A549 (cell line): Measurements from ENCODE around the gene GAGE13. TPM values are rescaled to one million over a fixed set of nuclear protein-coding genes. Genes with fewer than 3 reads are reported as not detected.

Experiments used
- ATAC-seq, 2 experiments: fragments of 200-7000 bp in 1 of 2; fragments of >200 bp in 1 of 2; cut with Nextera tagmentation in 1 of 2; cut with Tn5 transposase in 1 of 2; 3 replicates each; pipeline versions ENCODE4 v1.8.0 to v1.9.1; 2018 to 2020; ENCODE audit warnings: mild to moderate bottlenecking in 1 of 2, moderate library complexity in 1 of 2
- CTCF ChIA-PET: fragments of 300-600 bp; sonication (Branson Sonifier 250); formaldehyde crosslinking; extraction: SDS; loops from one replicate; lab custom pipeline; 2021; ENCODE audit warnings: antibody characterized with exemption, inconsistent platforms; lab: Yijun Ruan, JAX
- POLR2A ChIA-PET: fragments of 350-600 bp; formaldehyde crosslinking; extraction: SDS; loops from one replicate; lab custom pipeline; 2021; ENCODE audit warnings: antibody characterized with exemption, inconsistent platforms; lab: Yijun Ruan, JAX
- DNase-seq, 2 experiments: peaks; one replicate each; pipeline versions ENCODE4 v3.0.0 to v3.0.0-alpha.2; 2011 to 2016; ENCODE audit warnings: low read depth in 1 of 2, low spot score in 1 of 2
- FAIRE-seq: peaks from 2 replicates; lab custom pipeline; 2011; peaks lifted over from hg19 to GRCh38; lab: Jason Lieb, UNC
- H3K27ac ChIP-seq, 2 experiments: fragments of >200 bp; sonication (Bioruptor Twin); formaldehyde crosslinking; 3 replicates each; pipeline ENCODE4 v1.5.1; 2016 to 2017
- H3K4me1 ChIP-seq: fragments of >200 bp; sonication (Bioruptor Twin); formaldehyde crosslinking; 3 replicates; pipeline ENCODE4 v1.6.1; 2016
- H3K4me2 ChIP-seq: fragments of >200 bp; sonication (Bioruptor Twin); formaldehyde crosslinking; 3 replicates; pipeline ENCODE4 v1.6.1; 2016
- H3K4me3 ChIP-seq: fragments of >200 bp; sonication (Bioruptor Twin); formaldehyde crosslinking; 3 replicates; pipeline ENCODE4 v1.5.1; 2016
- H3K9me3 ChIP-seq: fragments of >200 bp; sonication (Bioruptor Twin); formaldehyde crosslinking; 3 replicates; pipeline ENCODE4 v1.6.1; 2016
- CBX2 ChIP-seq: fragments of 200-600 bp; sonication (generic); IDR thresholded peaks from 2 replicates; pipeline ENCODE4 v1.6.1; 2016; ENCODE audit warnings: low read depth, mild to moderate bottlenecking, borderline replicate concordance
- CEBPB ChIP-seq, 2 experiments: fragments of >200 bp in 1 of 2; sonication (Bioruptor Twin) in 1 of 2; formaldehyde crosslinking in 1 of 2; IDR thresholded peaks; 2 replicates each; pipeline ENCODE4 v1.6.1; 2012 to 2016
- CHD2 ChIP-seq: fragments of 150-350 bp; IDR thresholded peaks from 2 replicates; pipeline ENCODE4 v1.6.1; 2014; ENCODE audit warnings: low read length; ENCODE audit not compliant: partially characterized antibody
- CHD4 ChIP-seq: fragments of 200-600 bp; sonication (generic); IDR thresholded peaks from 2 replicates; pipeline ENCODE4 v1.6.1; 2016; ENCODE audit warnings: antibody characterized with exemption, mild to moderate bottlenecking, borderline replicate concordance
- EHMT2 ChIP-seq: fragments of 200-600 bp; sonication (generic); IDR thresholded peaks from 2 replicates; pipeline ENCODE4 v1.6.1; 2016; ENCODE audit warnings: antibody characterized with exemption, low read depth, mild to moderate bottlenecking, moderate library complexity
- ELK1 ChIP-seq: fragments of 150-350 bp; IDR thresholded peaks from 2 replicates; pipeline ENCODE4 v1.6.1; 2014; ENCODE audit warnings: low read depth, mild to moderate bottlenecking, low read length
- EP300 ChIP-seq, 2 experiments: fragments of >200 bp; sonication (Bioruptor Twin); formaldehyde crosslinking; IDR thresholded peaks; 2 replicates in 1 of 2; 3 replicates in 1 of 2; pipeline ENCODE4 v1.6.1; 2016 to 2017
- FOXS1 ChIP-seq: fragments of 250-450 bp; sonication (Bioruptor Pico); IDR thresholded peaks from 2 replicates; pipeline ENCODE4 v1.5.0; 2020; ENCODE audit warnings: mild to moderate bottlenecking, moderate library complexity
- HEYL ChIP-seq: fragments of 250-450 bp; sonication (Bioruptor Pico); IDR thresholded peaks from 2 replicates; pipeline ENCODE4 v1.8.0; 2021; ENCODE audit warnings: mild to moderate bottlenecking, moderate library complexity
- HOXB13 ChIP-seq: fragments of 250-450 bp; sonication (Bioruptor Pico); IDR thresholded peaks from 2 replicates; pipeline ENCODE4 v1.5.0; 2020; ENCODE audit warnings: low read depth, mild to moderate bottlenecking, moderate library complexity
- MAZ ChIP-seq: fragments of 150-350 bp; IDR thresholded peaks from 2 replicates; pipeline ENCODE4 v1.6.1; 2014; ENCODE audit warnings: antibody characterized with exemption, low read depth, low read length, borderline replicate concordance
- POLR2A ChIP-seq: IDR thresholded peaks from 2 replicates; pipeline ENCODE4 v1.6.1; 2012; ENCODE audit warnings: mild to moderate bottlenecking, low read length
- POLR2AphosphoS2 ChIP-seq: conservative IDR thresholded peaks from 2 replicates; pipeline ENCODE4 v1.6.1; 2012; ENCODE audit warnings: low read length, improper control_type of control experiment, inconsistent platforms
- RNF2 ChIP-seq: fragments of 200-600 bp; sonication (generic); IDR thresholded peaks from 2 replicates; pipeline ENCODE4 v1.6.1; 2016; ENCODE audit warnings: low read depth, mild to moderate bottlenecking, antibody characterized with exemption, moderate library complexity, borderline replicate concordance
- TFCP2L1 ChIP-seq: fragments of 250-450 bp; sonication (Bioruptor Pico); IDR thresholded peaks from 2 replicates; pipeline ENCODE4 v1.5.0; 2021; ENCODE audit warnings: mild to moderate bottlenecking
- WGBS: methylation state at CpG from one replicate; pipeline ENCODE4 v1.1.6; 2017; ENCODE audit errors: missing lambda C conversion rate; 5-methylcytosine and 5-hydroxymethylcytosine counted together
- polyA plus RNA-seq, 4 experiments: library from polyadenylated mRNA; depleted of rRNA in 3 of 4; stranded (reverse); fragments of >200 nt; fragmentation: RNase III in 1 of 4; extraction: RNeasy Plus Mini Kit Qiagen cat#74134 plus additional on column Dnase treatment in 1 of 4; gene quantifications; 2 replicates in 3 of 4; 3 replicates in 1 of 4; pipeline ENCODE4 v1.2.3, GENCODE V29; 2011 to 2017
- TF ChIP-seq, protein P1 (sequence below): fragments of >200 bp; sonication (Bioruptor Twin); formaldehyde crosslinking; IDR thresholded peaks from 3 replicates; pipeline ENCODE4 v1.6.1; 2016
- TF ChIP-seq, protein P2 (sequence below): IDR thresholded peaks from 2 replicates; pipeline ENCODE4 v1.6.1; 2012
- TF ChIP-seq, protein P3 (sequence below): fragments of 200-600 bp; sonication (generic); IDR thresholded peaks from 2 replicates; pipeline ENCODE4 v1.6.1; 2016; ENCODE audit warnings: antibody characterized with exemption, mild to moderate bottlenecking, moderate library complexity
- TF ChIP-seq, protein P4 (sequence below): fragments of 250-450 bp; sonication (Bioruptor Pico); IDR thresholded peaks from 2 replicates; pipeline ENCODE4 v1.5.0; 2020; ENCODE audit warnings: low read depth, mild to moderate bottlenecking, moderate library complexity

GAGE13 gene
- polyA plus RNA-seq, 2 of the 4 experiments (the other 2 are of a cell fraction) = not detected

DNA sequence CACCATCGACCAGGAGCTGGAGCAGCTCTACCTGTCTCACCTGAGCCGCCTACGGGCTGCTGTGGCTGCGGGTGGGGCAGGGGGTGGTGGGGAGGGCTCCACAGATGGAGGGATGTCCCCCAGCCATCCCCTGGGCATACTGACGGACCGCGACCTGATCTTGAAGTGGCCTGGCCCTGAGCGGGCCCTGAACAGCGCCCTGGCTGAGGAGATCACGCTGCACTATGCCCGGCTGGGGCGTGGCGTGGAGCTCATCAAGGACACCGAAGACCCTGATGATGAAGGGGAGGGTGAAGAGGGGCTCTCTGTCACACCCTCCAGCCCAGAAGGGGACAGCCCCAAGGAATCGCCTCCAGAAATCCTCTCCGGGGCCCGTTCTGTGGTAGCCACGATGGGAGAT is 45.2 kb upstream of the GAGE13 start:
- ChIA-PET POLR2A (interaction anchor here (0.6 kb wide), 1 partner anchor 90 kb away, joined by 4 read pairs; no protein-coding TSS in a partner anchor), CTCF (interaction anchor here (0.6 kb wide), 1 partner anchor 102 kb away, joined by 3 read pairs; no protein-coding TSS in a partner anchor)
- TF ChIP-seq CBX2 (no peak), EP300 (IDR thresholded peaks at IDR 0.05) (no peak), MAZ (no peak), POLR2AphosphoS2 (no peak), CHD4 (no peak), POLR2A (no peak), RNF2 (no peak), CHD2 (no peak)
- TF ChIP-seq, protein P1, sequence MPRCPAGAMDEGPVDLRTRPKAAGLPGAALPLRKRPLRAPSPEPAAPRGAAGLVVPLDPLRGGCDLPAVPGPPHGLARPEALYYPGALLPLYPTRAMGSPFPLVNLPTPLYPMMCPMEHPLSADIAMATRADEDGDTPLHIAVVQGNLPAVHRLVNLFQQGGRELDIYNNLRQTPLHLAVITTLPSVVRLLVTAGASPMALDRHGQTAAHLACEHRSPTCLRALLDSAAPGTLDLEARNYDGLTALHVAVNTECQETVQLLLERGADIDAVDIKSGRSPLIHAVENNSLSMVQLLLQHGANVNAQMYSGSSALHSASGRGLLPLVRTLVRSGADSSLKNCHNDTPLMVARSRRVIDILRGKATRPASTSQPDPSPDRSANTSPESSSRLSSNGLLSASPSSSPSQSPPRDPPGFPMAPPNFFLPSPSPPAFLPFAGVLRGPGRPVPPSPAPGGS = no peak
- TF ChIP-seq, protein P2, sequence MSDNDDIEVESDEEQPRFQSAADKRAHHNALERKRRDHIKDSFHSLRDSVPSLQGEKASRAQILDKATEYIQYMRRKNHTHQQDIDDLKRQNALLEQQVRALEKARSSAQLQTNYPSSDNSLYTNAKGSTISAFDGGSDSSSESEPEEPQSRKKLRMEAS = no peak
- TF ChIP-seq, protein P3, sequence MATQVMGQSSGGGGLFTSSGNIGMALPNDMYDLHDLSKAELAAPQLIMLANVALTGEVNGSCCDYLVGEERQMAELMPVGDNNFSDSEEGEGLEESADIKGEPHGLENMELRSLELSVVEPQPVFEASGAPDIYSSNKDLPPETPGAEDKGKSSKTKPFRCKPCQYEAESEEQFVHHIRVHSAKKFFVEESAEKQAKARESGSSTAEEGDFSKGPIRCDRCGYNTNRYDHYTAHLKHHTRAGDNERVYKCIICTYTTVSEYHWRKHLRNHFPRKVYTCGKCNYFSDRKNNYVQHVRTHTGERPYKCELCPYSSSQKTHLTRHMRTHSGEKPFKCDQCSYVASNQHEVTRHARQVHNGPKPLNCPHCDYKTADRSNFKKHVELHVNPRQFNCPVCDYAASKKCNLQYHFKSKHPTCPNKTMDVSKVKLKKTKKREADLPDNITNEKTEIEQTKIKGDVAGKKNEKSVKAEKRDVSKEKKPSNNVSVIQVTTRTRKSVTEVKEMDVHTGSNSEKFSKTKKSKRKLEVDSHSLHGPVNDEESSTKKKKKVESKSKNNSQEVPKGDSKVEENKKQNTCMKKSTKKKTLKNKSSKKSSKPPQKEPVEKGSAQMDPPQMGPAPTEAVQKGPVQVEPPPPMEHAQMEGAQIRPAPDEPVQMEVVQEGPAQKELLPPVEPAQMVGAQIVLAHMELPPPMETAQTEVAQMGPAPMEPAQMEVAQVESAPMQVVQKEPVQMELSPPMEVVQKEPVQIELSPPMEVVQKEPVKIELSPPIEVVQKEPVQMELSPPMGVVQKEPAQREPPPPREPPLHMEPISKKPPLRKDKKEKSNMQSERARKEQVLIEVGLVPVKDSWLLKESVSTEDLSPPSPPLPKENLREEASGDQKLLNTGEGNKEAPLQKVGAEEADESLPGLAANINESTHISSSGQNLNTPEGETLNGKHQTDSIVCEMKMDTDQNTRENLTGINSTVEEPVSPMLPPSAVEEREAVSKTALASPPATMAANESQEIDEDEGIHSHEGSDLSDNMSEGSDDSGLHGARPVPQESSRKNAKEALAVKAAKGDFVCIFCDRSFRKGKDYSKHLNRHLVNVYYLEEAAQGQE = no peak
- no peaks in the 10 kb centered on the region for H3K9me3 ChIP-seq
- WGBS = 91% methylated on average over 15 of the region's 18 CpGs
- no peak overlapping the region for H3K27ac ChIP-seq
- FAIRE-seq (no peak), DNase-seq (no peak), ATAC-seq (no peak)
- no peaks in the 10 kb centered on the region for H3K4me1 ChIP-seq
- H3K4me3 ChIP-seq = no peak overlapping the region
- no peak overlapping the region for H3K4me2 ChIP-seq

GRCh38 chrX:49286581-49286980 is 44.8 kb upstream of the GAGE13 start:
- Histone ChIP-seq H3K4me1 (no peaks in the 10 kb centered on the region), H3K4me2 (no peak overlapping the region), H3K27ac (no peak overlapping the region), H3K4me3 (no peak overlapping the region), H3K9me3 (no peaks in the 10 kb centered on the region)
- POLR2A ChIA-PET = no interaction called here
- TF ChIP-seq CBX2 (no peak), TFCP2L1 (CRISPR knock-in tag) (no peak), HEYL (no peak), HOXB13 (CRISPR knock-in tag) (no peak), EP300 (IDR thresholded peaks at IDR 0.05) (no peak), ELK1 (no peak), FOXS1 (CRISPR knock-in tag) (no peak), EHMT2 (no peak), CEBPB (IDR thresholded peaks at IDR 0.05) (no peak)
- TF ChIP-seq, protein P4, sequence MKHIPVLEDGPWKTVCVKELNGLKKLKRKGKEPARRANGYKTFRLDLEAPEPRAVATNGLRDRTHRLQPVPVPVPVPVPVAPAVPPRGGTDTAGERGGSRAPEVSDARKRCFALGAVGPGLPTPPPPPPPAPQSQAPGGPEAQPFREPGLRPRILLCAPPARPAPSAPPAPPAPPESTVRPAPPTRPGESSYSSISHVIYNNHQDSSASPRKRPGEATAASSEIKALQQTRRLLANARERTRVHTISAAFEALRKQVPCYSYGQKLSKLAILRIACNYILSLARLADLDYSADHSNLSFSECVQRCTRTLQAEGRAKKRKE (CRISPR knock-in tag) = no peak
- DNase-seq (no peak), ATAC-seq (no peak), FAIRE-seq (no peak)
- CTCF ChIA-PET = interaction anchor here (0.6 kb wide), 1 partner anchor 102 kb away, joined by 3 read pairs; no protein-coding TSS in a partner anchor
- WGBS = 80% methylated on average over 1 of the region's 4 CpGs
